UCSD-AML1 (cell line): ENCODE measurements around the gene RGS3.

Experiments used
- DNase-seq: peaks from one replicate; lab custom pipeline; 2025; ENCODE audit not compliant: unreplicated experiment; lab: John Stamatoyannopoulos, UW

RGS3 gene

GRCh38 chr9:113464286-113464660, 746 bp downstream of the RGS3 start:
- no peak for DNase-seq

- no peak for DNase-seq
These were observed 2.1 kb downstream of the RGS3 start for GRCh38 chr9:113465599-113466140.

- DNase-seq: no peak
These were observed 3.7 kb downstream of the RGS3 start for GRCh38 chr9:113467183-113467582.

- DNase-seq: no peak
These were observed 5.4 kb downstream of the RGS3 start for GRCh38 chr9:113468716-113469448.

GRCh38 chr9:113471143-113471542, 7.6 kb downstream of the RGS3 start:
- no peak for DNase-seq

- no peak for DNase-seq
These were observed 8.0 kb downstream of the RGS3 start for GRCh38 chr9:113471566-113471965.

- no peak for DNase-seq
These were observed 8.7 kb downstream of the RGS3 start for GRCh38 chr9:113472199-113472598.

- no peak for DNase-seq
These were observed 11.0 kb downstream of the RGS3 start for GRCh38 chr9:113474360-113475028.

- no peak for DNase-seq
These were observed 11.5 kb downstream of the RGS3 start for GRCh38 chr9:113475031-113475430.

GRCh38 chr9:113475992-113476391, 12.5 kb downstream of the RGS3 start:
- DNase-seq: no peak

GRCh38 chr9:113476511-113476916, 13.0 kb downstream of the RGS3 start:
- no peak for DNase-seq

- DNase-seq: no peak
These were observed 13.5 kb downstream of the RGS3 start for GRCh38 chr9:113477058-113477457.

GRCh38 chr9:113477661-113478060, 14.1 kb downstream of the RGS3 start:
- no peak for DNase-seq

GRCh38 chr9:113479174-113479621, 15.7 kb downstream of the RGS3 start:
- no peak for DNase-seq

- no peak for DNase-seq
These were observed 17.1 kb downstream of the RGS3 start for GRCh38 chr9:113480612-113481011.

- DNase-seq: no peak
These were observed 17.8 kb downstream of the RGS3 start for GRCh38 chr9:113481176-113481787.

- DNase-seq: no peak
These were observed 18.8 kb downstream of the RGS3 start for GRCh38 chr9:113482341-113482740.

GRCh38 chr9:113482991-113483675, 19.6 kb downstream of the RGS3 start:
- DNase-seq: no peak

GRCh38 chr9:113483676-113484257, 20.2 kb downstream of the RGS3 start:
- DNase-seq: no peak

- no peak for DNase-seq
These were observed 20.8 kb downstream of the RGS3 start for GRCh38 chr9:113484258-113484730.

- DNase-seq: no peak
These were observed 22.2 kb downstream of the RGS3 start for GRCh38 chr9:113485761-113486115.
